GM18867 (cell line): ENCODE measurements around the gene KCNJ13.
"Not testable (repeated sequence)": the region's sequence is repeated elsewhere in the genome, so short reads cannot be mapped to it uniquely, and the experiment has no call there.

Experiments used
- ATAC-seq: cut with Tn5 transposase; IDR thresholded peaks from one replicate; pipeline ENCODE4 v1.9.1; 2021; ENCODE audit warnings: mild to moderate bottlenecking, moderate library complexity; ENCODE audit not compliant: unreplicated experiment

Gene KCNJ13

GRCh38 chr2:232770207-232770606 is 6.2 kb downstream of the KCNJ13 start:
- ATAC-seq: no peak

GRCh38 chr2:232767866-232768265 is 8.5 kb downstream of the KCNJ13 start:
- ATAC-seq: no peak

- ATAC-seq: no peak
These were observed 15.0 kb downstream of the KCNJ13 start for GRCh38 chr2:232761301-232761907.

GRCh38 chr2:232757905-232758304 is 18.5 kb downstream of the KCNJ13 start:
- no peak for ATAC-seq

- no peak for ATAC-seq
These were observed 26.2 kb downstream of the KCNJ13 start for GRCh38 chr2:232750135-232750671.

GRCh38 chr2:232749331-232749730 is 27.0 kb downstream of the KCNJ13 start:
- ATAC-seq: no peak

GRCh38 chr2:232748038-232748437 is 28.3 kb downstream of the KCNJ13 start:
- ATAC-seq: no peak

GRCh38 chr2:232744963-232745362 is 31.4 kb downstream of the KCNJ13 start:
- no peak for ATAC-seq

GRCh38 chr2:232741972-232742371 is 34.4 kb downstream of the KCNJ13 start:
- no peak for ATAC-seq

GRCh38 chr2:232741294-232741693 is 35.1 kb downstream of the KCNJ13 start:
- ATAC-seq: no peak

- ATAC-seq: no peak
These were observed 44.9 kb downstream of the KCNJ13 start for GRCh38 chr2:232731470-232731869.

- no peak for ATAC-seq
These were observed 47.6 kb downstream of the KCNJ13 start for GRCh38 chr2:232728785-232729184.

- no peak for ATAC-seq
These were observed 53.3 kb downstream of the KCNJ13 start for GRCh38 chr2:232723027-232723426.

GRCh38 chr2:232721882-232722281 is 54.5 kb downstream of the KCNJ13 start:
- ATAC-seq: no peak

GRCh38 chr2:232721261-232721660 is 55.1 kb downstream of the KCNJ13 start:
- ATAC-seq: no peak

- not testable (repeated sequence) for ATAC-seq
These were observed 56.3 kb downstream of the KCNJ13 start for GRCh38 chr2:232720056-232720455.
